ENCODE data around the gene CCDC34.
A peak's percentile ranks its signal among the peaks of the same experiment; 100 is the strongest.

The CCDC34 gene

DNA sequence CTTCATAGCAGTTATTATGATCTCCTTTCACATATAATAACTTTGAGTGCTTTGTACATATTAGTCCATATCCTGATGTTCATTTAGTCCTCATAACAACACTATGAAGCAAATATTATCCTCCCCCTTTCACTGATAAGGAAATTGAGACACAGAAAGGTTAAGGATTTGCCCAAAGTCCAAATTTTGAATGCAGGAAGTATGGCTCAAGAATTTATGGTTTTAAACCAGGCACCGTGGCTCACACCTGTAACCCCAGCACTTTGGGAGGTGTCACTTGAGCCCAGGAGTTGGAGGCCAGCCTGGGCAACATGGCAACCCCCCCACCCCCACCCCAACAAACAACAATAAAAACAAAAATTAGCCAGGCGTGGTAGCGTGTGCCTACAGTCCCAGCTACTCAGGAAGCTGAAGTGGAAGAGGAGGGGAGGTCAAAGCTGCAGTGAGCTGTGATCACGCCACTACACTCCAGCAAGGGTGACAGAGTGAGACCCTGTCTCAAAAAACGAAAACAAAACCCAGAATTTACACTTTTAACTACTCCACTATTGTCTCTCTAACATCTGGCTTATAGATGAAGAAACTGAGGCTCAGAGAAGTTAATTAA is 8.6 kb downstream of the CCDC34 start:
- H3K9ac ChIP-seq (ENCODE audit: low read length), result peak overlapping the region; percentile 22; the same call in 1 of the 2 replicates
- TF ChIP-seq, protein P1, sequence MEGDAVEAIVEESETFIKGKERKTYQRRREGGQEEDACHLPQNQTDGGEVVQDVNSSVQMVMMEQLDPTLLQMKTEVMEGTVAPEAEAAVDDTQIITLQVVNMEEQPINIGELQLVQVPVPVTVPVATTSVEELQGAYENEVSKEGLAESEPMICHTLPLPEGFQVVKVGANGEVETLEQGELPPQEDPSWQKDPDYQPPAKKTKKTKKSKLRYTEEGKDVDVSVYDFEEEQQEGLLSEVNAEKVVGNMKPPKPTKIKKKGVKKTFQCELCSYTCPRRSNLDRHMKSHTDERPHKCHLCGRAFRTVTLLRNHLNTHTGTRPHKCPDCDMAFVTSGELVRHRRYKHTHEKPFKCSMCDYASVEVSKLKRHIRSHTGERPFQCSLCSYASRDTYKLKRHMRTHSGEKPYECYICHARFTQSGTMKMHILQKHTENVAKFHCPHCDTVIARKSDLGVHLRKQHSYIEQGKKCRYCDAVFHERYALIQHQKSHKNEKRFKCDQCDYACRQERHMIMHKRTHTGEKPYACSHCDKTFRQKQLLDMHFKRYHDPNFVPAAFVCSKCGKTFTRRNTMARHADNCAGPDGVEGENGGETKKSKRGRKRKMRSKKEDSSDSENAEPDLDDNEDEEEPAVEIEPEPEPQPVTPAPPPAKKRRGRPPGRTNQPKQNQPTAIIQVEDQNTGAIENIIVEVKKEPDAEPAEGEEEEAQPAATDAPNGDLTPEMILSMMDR (IDR thresholded peaks at IDR 0.05; ENCODE audit: low read length), result no peak
- TF ChIP-seq EZH2 (IDR thresholded peaks at IDR 0.05; ENCODE audit: borderline replicate concordance, low read length), result no peak
- peaks cover 15% of the 10 kb centered on the region; the same call in 1 of the 2 replicates for H3K36me3 ChIP-seq (ENCODE audit: insufficient read depth, low read length)
- H3K4me1 ChIP-seq (ENCODE audit: insufficient read depth, low read length, severe bottlenecking), result peaks cover 26% of the 10 kb centered on the region
- peak overlapping the region; percentile 41 for H3K4me2 ChIP-seq (ENCODE audit: low read length)
- no peak overlapping the region for H2AFZ ChIP-seq (ENCODE audit: low read length)
- H3F3A ChIP-seq (ENCODE audit: insufficient read depth, low read length), result no peaks in the 10 kb centered on the region
- H3K9me2 ChIP-seq (ENCODE audit: low read depth, low read length), result no peaks in the 10 kb centered on the region
- H3K79me2 ChIP-seq (ENCODE audit: insufficient read depth, low read length), result no peaks in the 10 kb centered on the region
- H3K9me3 ChIP-seq (ENCODE audit: low read length), result no peaks in the 10 kb centered on the region
- H3K27ac ChIP-seq (ENCODE audit: low read depth, low read length, poor library complexity, severe bottlenecking), result peak overlapping the region; percentile 36
- peak overlapping the region; percentile 8 for H3K4me3 ChIP-seq (ENCODE audit: low read depth, low read length, poor library complexity, severe bottlenecking)
- H4K20me1 ChIP-seq (ENCODE audit: insufficient read depth, low read length), result no peaks in the 10 kb centered on the region
- H3K27me3 ChIP-seq (ENCODE audit: insufficient read depth, low read length), result no peaks in the 10 kb centered on the region

DNA sequence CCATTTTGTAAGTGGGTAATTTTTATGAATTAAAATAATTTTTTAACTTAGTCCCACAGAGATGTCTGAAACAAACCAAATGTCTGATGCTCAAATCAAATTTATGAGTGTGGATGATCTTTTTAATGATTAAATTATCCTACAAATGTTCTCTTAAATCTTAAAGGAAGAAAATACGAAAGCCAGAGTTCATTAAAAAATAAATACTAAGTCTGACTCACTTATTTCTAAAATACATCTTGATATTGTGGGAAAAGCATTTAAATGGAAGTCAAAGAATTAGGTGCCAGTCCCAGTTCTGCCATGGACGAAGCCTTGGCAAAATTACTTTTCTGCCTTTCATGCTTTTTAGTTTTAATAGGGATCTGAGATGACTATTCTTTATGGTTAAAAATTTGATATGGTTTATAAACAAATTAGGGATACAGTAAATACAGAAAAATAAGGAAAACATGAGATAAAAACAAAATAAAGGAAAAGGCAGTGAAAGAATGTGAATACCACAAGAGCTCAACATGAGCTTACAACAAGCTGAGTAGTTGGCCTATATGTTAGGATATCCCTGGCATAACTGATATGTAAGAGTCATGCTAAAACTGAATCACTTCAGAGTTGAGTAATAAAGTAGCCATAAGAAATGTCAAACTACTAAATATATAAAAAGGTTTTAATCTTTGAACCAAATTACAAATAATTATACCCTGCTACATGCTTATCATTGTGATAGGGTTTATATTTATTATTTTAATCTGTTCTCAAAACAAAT is 9.2 kb downstream of the CCDC34 start:
- H3F3A ChIP-seq (ENCODE audit: insufficient read depth, low read length), result no peaks in the 10 kb centered on the region
- TF ChIP-seq, protein P1 (IDR thresholded peaks at IDR 0.05; ENCODE audit: low read length), result no peak
- TF ChIP-seq EZH2 (IDR thresholded peaks at IDR 0.05; ENCODE audit: borderline replicate concordance, low read length), result no peak
- H3K9ac ChIP-seq (ENCODE audit: low read length), result no peak overlapping the region
- H3K36me3 ChIP-seq (ENCODE audit: insufficient read depth, low read length), result peaks cover 15% of the 10 kb centered on the region; the same call in 1 of the 2 replicates
- H4K20me1 ChIP-seq (ENCODE audit: insufficient read depth, low read length), result no peaks in the 10 kb centered on the region
- peak overlapping the region; percentile 36 for H3K27ac ChIP-seq (ENCODE audit: low read depth, low read length, poor library complexity, severe bottlenecking)
- H3K9me3 ChIP-seq (ENCODE audit: low read length), result no peaks in the 10 kb centered on the region
- no peak overlapping the region for H3K4me3 ChIP-seq (ENCODE audit: low read depth, low read length, poor library complexity, severe bottlenecking)
- H3K79me2 ChIP-seq (ENCODE audit: insufficient read depth, low read length), result no peaks in the 10 kb centered on the region
- H3K4me2 ChIP-seq (ENCODE audit: low read length), result no peak overlapping the region
- peaks cover 26% of the 10 kb centered on the region for H3K4me1 ChIP-seq (ENCODE audit: insufficient read depth, low read length, severe bottlenecking)
- no peaks in the 10 kb centered on the region for H3K27me3 ChIP-seq (ENCODE audit: insufficient read depth, low read length)
- H2AFZ ChIP-seq (ENCODE audit: low read length), result no peak overlapping the region
- H3K9me2 ChIP-seq (ENCODE audit: low read depth, low read length), result no peaks in the 10 kb centered on the region

DNA sequence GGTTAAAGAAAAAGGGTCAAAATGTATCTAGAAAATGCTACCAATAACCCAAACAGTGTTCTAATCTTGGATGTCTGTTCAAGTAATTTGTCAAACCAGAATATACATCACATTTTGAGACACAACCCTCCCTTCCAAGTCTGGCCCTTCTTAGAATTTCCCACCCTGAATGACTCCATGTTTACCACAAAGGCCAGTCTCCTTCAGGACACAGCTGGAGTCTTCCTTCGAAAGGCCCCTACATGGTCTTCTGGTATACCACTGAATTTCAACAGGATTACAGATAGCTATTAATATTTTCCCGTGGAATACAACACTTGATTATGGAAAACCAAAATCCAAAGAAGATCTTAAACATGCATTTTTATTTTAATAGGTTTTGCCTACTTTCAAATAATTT is 10.2 kb downstream of the CCDC34 start:
- no peaks in the 10 kb centered on the region for H3K79me2 ChIP-seq (ENCODE audit: insufficient read depth, low read length)
- TF ChIP-seq, protein P1 (IDR thresholded peaks at IDR 0.05; ENCODE audit: low read length), result no peak
- no peak for TF ChIP-seq EZH2 (IDR thresholded peaks at IDR 0.05; ENCODE audit: borderline replicate concordance, low read length)
- H3K4me3 ChIP-seq (ENCODE audit: low read depth, low read length, poor library complexity, severe bottlenecking), result no peak overlapping the region
- no peak overlapping the region for H3K4me2 ChIP-seq (ENCODE audit: low read length)
- no peak overlapping the region for H3K27ac ChIP-seq (ENCODE audit: low read depth, low read length, poor library complexity, severe bottlenecking)
- H3F3A ChIP-seq (ENCODE audit: insufficient read depth, low read length), result no peaks in the 10 kb centered on the region
- no peak overlapping the region for H3K9ac ChIP-seq (ENCODE audit: low read length)
- H3K9me2 ChIP-seq (ENCODE audit: low read depth, low read length), result no peaks in the 10 kb centered on the region
- peaks cover 9% of the 10 kb centered on the region; the same call in 1 of the 2 replicates for H3K36me3 ChIP-seq (ENCODE audit: insufficient read depth, low read length)
- peaks cover 34% of the 10 kb centered on the region for H3K4me1 ChIP-seq (ENCODE audit: insufficient read depth, low read length, severe bottlenecking)
- H2AFZ ChIP-seq (ENCODE audit: low read length), result no peak overlapping the region
- H3K27me3 ChIP-seq (ENCODE audit: insufficient read depth, low read length), result no peaks in the 10 kb centered on the region
- H3K9me3 ChIP-seq (ENCODE audit: low read length), result no peaks in the 10 kb centered on the region
- H4K20me1 ChIP-seq (ENCODE audit: insufficient read depth, low read length), result no peaks in the 10 kb centered on the region

All from OCI-LY1 (cell line).